HUES6 (cell line): ENCODE results near the gene KISS1.

Experiments used
- H3K27ac ChIP-seq: 2 replicates; pipeline ENCODE4 v1.7.0; 2013; ENCODE audit warnings: low read depth, mild to moderate bottlenecking, low read length, inconsistent platforms
- H3K27me3 ChIP-seq: 2 replicates; pipeline ENCODE4 v1.6.1; 2013; ENCODE audit warnings: low read length; ENCODE audit not compliant: control insufficient read depth, insufficient read depth
- H3K36me3 ChIP-seq: 2 replicates; pipeline ENCODE4 v1.6.1; 2013; ENCODE audit warnings: low read length; ENCODE audit not compliant: control insufficient read depth, insufficient read depth
- H3K4me1 ChIP-seq: 2 replicates; pipeline ENCODE4 v1.6.1; 2013; ENCODE audit warnings: low read length; ENCODE audit not compliant: control insufficient read depth, insufficient read depth
- H3K4me3 ChIP-seq: 2 replicates; pipeline ENCODE4 v1.5.1; 2013; ENCODE audit warnings: low read depth, low read length
- H3K9ac ChIP-seq: one replicate; pipeline ENCODE4 v1.6.1; 2013; ENCODE audit warnings: mild to moderate bottlenecking, low read length
- H3K9me3 ChIP-seq: 2 replicates; pipeline ENCODE4 v1.6.1; 2013; ENCODE audit warnings: low read depth, low read length; ENCODE audit not compliant: control insufficient read depth, insufficient read depth

Gene KISS1

DNA sequence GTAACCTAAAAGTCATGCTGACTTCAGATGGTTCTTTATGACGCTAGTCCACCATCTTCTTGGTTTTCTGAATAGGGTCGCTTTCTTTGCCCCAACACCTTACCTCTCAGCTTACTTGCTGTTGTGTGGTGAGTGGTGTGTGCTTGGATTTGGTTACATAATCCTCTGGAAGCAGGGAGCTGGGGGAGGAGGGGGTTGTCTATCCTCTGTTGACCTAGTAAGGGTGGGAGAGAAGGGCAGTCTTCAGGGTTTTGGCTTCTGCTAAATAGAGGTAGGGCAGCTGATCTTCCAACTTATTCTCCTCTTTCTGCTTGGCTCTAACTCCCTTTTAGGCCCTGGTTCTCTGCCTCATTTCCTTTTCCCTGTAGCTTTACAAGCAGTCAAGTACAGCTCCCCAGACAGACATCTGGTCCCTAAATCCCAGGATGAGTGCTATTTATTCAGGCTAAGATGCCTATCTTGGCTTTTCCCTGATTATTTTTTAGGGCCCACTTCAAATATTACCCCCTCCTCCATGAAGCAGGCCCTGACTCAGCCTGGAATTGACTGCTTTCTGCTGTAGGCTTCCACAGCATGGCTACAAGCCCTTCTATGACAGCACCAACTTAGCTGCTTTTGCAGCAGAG, 23.8 kb downstream of the KISS1 start:
- Histone ChIP-seq H3K27ac (no peak overlapping the region), H3K36me3 (no peaks in the 10 kb centered on the region), H3K4me3 (no peak overlapping the region), H3K9me3 (peaks cover 39% of the 10 kb centered on the region), H3K4me1 (no peaks in the 10 kb centered on the region), H3K27me3 (peaks cover 24% of the 10 kb centered on the region; the same call in 1 of the 2 replicates), H3K9ac (no peak overlapping the region)

DNA sequence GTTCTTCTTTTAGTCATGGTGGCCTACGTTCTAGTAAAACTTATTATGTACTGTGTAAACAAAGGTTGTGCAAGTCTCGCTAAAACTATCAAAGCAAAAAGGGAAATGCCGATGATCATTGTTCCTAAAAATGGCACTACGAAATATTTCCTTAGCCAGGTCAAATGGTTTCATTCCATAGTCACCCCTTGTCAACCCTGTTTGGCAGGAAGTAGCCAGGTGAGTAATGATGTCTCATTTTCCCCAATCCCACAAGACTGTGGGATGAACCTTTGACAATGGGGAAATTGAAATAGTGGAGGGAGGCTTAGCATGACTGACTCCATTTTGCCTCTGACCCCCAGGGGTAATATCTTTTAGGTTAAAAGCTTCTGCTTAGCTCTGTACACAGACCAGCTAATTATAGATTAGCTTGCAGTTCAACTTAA, 24.5 kb downstream of the KISS1 start:
- no peaks in the 10 kb centered on the region for H3K36me3 ChIP-seq
- H3K27ac ChIP-seq: no peak overlapping the region
- H3K4me3 ChIP-seq: no peak overlapping the region
- peaks cover 44% of the 10 kb centered on the region for H3K9me3 ChIP-seq
- H3K4me1 ChIP-seq: no peaks in the 10 kb centered on the region
- H3K27me3 ChIP-seq: peaks cover 17% of the 10 kb centered on the region; the same call in 1 of the 2 replicates
- H3K9ac ChIP-seq: no peak overlapping the region

DNA sequence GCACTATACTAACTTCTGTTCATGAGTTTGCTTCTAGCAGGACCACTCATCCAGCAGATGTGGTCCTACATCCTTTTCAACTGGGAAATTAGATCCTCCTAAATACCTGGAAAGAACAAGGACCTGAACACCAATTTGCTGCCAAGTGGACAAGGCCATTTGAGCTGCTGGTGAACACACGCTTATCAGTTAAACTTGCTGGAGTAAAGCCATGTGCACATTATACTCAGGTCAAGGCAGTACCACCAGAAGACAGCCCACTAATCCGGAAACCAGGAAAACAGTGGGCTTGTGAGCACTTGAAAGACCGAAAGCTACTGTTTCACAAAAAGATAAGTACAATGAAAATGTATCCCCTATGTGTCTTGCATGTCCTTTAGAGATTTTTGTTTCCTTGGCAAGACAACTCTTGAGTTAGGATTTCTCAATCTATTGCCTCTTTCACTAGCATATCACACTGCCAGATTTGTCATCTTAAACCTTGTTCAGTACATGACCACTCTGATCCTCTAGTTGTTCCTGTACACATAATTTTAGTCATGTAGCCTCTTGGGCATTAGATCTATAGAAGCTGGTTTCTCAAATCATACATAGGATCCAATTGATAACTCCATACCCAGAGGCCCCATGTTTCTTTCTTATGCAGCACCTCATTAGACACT, 25.7 kb downstream of the KISS1 start:
- Histone ChIP-seq H3K36me3 (no peaks in the 10 kb centered on the region), H3K9ac (no peak overlapping the region), H3K27ac (no peak overlapping the region), H3K27me3 (peaks cover 7% of the 10 kb centered on the region; the same call in 1 of the 2 replicates), H3K4me1 (no peaks in the 10 kb centered on the region), H3K9me3 (peaks cover 44% of the 10 kb centered on the region), H3K4me3 (no peak overlapping the region)

GRCh38 chr1:204169858-204170257, 26.4 kb downstream of the KISS1 start:
- Histone ChIP-seq H3K9ac (no peak overlapping the region), H3K4me3 (no peak overlapping the region), H3K27me3 (no peaks in the 10 kb centered on the region), H3K27ac (no peak overlapping the region), H3K36me3 (no peaks in the 10 kb centered on the region), H3K4me1 (no peaks in the 10 kb centered on the region), H3K9me3 (peaks cover 44% of the 10 kb centered on the region)

DNA sequence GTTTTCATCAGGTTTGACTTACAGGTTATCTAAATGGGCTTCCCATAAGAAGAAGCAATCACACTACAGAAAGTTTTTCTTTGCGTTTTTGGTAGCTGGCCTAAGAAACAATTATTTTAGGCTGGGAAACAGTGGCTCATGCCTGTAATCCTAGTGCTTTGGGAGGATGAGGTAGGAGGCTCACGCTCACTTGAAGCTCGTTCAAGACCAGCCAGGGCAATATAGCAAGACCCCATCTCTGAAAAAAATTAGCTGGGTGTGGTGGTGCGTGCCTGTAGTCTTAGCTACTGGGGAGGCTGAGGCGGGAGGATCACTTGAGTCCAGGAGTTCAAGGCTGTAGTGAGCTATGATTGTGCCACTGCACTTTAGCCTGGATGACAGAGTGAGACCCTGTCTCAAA, 28.6 kb downstream of the KISS1 start:
- H3K27me3 ChIP-seq: no peaks in the 10 kb centered on the region
- H3K4me1 ChIP-seq: no peaks in the 10 kb centered on the region
- no peak overlapping the region for H3K9ac ChIP-seq
- no peak overlapping the region for H3K4me3 ChIP-seq
- no peaks in the 10 kb centered on the region for H3K36me3 ChIP-seq
- H3K9me3 ChIP-seq: peaks cover 44% of the 10 kb centered on the region
- no peak overlapping the region for H3K27ac ChIP-seq

DNA sequence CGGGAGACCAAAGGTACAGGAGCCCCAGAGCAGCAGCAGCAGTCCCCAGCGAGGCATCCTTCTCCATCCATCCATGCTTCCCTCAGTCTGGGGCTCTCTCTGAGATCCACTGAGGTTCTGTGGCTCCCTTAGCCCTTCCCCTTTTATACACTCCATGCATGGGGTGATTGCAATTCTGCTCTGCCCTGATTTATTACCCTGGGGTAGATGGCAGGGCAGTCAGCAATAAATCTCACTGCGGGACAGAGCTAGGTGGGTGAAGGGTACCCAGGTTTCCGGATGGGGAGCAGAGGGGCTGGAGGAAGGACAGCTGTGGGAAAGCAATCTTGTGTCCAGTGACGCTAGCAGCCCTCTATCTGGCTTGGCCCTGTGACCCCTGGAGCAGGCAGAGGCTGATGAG, 30.1 kb downstream of the KISS1 start, which contains the start of gene REN:
Gene REN, minus strand, starts transcription at position 119 of the 400 bp plus-strand sequence. Its CDS starts 44 bp downstream, at position 75.
- H3K36me3 ChIP-seq: no peaks in the 10 kb centered on the region
- H3K4me3 ChIP-seq: no peak within 1 kb of the TSS
- no peaks in the 10 kb centered on the region for H3K4me1 ChIP-seq

DNA sequence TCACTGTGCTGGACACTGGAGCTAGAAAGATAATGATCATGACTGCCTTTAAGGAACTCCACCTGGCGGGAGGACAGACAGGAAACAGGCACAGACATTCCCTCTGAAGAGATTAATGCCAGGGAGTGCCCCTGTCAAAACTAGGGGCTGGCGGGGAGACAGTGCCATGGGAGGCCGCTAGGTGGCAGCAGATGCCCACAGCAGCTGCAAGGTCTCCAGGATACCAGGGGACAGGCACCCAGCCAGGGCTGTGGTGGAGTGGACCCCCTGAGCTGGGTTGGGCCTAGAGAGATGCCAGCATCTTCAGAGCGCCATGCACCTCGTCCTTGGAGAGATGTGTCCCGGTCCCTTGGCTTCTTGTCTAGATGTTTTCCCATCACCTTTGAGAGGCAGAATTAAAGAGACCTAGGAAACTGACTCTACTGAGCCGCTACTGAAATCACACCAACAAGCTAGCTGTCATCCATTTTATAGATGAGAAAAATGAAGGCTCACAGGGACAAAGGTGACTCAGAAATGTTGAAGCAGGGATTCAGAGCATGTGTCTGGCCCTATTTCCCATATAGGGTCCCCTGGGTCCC, 33.7 kb downstream of the KISS1 start:
- Histone ChIP-seq H3K4me1 (no peaks in the 10 kb centered on the region), H3K9ac (no peak overlapping the region), H3K36me3 (no peaks in the 10 kb centered on the region), H3K9me3 (peaks cover 6% of the 10 kb centered on the region), H3K4me3 (no peak overlapping the region), H3K27ac (no peak overlapping the region), H3K27me3 (no peaks in the 10 kb centered on the region)

More for the DNA sequence above, 30.1 kb downstream of the KISS1 start, which contains the start of gene REN:
- Histone ChIP-seq H3K9ac (no peak within 1 kb of the TSS), H3K27me3 (no peaks in the 10 kb centered on the region), H3K27ac (no peak within 1 kb of the TSS), H3K9me3 (peaks cover 32% of the 10 kb centered on the region)

DNA sequence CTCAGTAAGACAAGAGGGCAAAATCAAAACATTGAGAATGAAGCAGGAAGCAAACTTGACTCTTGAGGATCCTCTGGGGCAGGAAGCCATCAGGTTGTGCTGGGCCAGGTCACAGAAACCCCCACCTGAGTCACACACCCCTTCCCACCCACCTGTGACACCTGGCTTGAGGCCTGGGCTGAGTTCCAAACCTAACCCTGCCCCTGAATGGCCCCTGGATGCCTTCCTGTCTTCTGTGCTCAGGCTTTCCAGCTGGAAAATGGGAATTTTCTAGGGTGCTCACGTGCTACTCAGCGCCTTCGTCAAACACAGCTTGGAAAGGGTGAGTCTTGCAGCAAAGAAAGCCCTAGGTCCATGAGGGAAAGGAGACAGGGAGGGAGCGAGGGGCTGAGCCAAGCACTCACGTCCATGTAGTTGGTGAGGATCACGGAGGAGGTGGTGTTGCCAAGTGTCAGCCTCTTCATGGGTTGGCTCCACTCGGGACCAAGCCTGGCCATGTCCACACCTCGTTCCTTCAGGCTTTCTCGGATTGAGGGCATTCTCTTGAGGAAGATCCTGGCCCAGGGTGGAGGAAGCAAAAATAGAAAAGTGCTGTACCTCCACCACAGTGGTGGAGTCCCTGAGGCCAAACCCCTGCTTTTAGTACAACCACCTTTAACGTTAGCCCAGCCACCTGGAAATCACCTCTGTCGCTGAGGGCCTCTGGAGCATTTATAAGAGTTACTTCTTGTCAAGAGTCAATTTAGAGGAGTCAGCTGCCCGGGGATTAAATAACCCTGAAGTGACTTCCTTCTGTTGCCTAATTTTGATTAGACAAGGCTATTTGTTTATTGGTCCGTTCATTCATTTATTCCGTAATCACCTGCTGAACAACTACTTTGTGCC, 34.4 kb downstream of the KISS1 start:
- H3K27ac ChIP-seq: no peak overlapping the region
- H3K4me1 ChIP-seq: no peaks in the 10 kb centered on the region
- H3K9ac ChIP-seq: no peak overlapping the region
- no peak overlapping the region for H3K4me3 ChIP-seq
- no peaks in the 10 kb centered on the region for H3K36me3 ChIP-seq
- H3K27me3 ChIP-seq: no peaks in the 10 kb centered on the region
- H3K9me3 ChIP-seq: no peaks in the 10 kb centered on the region

GRCh38 chr1:204157962-204158361, 38.3 kb downstream of the KISS1 start:
- no peak overlapping the region for H3K4me3 ChIP-seq
- H3K36me3 ChIP-seq: no peaks in the 10 kb centered on the region
- H3K27ac ChIP-seq: no peak overlapping the region
- peaks cover under 1% of the 10 kb centered on the region; the same call in 1 of the 2 replicates for H3K27me3 ChIP-seq
- H3K9me3 ChIP-seq: no peaks in the 10 kb centered on the region
- H3K9ac ChIP-seq: no peak overlapping the region
- H3K4me1 ChIP-seq: no peaks in the 10 kb centered on the region

DNA sequence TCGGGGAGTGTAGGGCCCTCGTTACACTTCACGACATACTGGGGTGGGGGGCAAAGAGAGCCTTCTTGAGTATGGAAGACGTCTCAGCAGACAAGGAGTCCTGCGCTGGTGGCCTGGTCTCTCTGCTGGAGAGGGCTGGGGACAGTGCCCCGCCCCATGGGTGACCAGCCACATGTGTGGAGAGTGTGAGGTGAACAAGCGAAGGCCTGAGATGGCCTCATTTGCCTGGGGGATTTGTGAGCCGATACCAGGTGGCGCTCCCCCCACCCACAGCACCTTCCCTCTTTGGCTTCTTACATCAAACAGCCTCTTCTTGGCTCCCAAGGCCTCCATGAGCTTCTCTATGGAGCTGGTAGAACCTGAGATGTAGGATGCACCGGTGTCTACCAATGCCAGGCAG, 40.4 kb downstream of the KISS1 start:
- no peak overlapping the region for H3K4me3 ChIP-seq
- peaks cover 4% of the 10 kb centered on the region for H3K4me1 ChIP-seq
- H3K9me3 ChIP-seq: no peaks in the 10 kb centered on the region
- H3K36me3 ChIP-seq: no peaks in the 10 kb centered on the region
- no peak overlapping the region for H3K9ac ChIP-seq
- no peak overlapping the region for H3K27ac ChIP-seq
- H3K27me3 ChIP-seq: peaks cover 11% of the 10 kb centered on the region
